ENCODE measurements around the gene EXPH5.

- TF ChIP-seq, protein P1, sequence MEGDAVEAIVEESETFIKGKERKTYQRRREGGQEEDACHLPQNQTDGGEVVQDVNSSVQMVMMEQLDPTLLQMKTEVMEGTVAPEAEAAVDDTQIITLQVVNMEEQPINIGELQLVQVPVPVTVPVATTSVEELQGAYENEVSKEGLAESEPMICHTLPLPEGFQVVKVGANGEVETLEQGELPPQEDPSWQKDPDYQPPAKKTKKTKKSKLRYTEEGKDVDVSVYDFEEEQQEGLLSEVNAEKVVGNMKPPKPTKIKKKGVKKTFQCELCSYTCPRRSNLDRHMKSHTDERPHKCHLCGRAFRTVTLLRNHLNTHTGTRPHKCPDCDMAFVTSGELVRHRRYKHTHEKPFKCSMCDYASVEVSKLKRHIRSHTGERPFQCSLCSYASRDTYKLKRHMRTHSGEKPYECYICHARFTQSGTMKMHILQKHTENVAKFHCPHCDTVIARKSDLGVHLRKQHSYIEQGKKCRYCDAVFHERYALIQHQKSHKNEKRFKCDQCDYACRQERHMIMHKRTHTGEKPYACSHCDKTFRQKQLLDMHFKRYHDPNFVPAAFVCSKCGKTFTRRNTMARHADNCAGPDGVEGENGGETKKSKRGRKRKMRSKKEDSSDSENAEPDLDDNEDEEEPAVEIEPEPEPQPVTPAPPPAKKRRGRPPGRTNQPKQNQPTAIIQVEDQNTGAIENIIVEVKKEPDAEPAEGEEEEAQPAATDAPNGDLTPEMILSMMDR (IDR thresholded peaks at IDR 0.05): no peak
- TF ChIP-seq POLR2A (IDR thresholded peaks at IDR 0.05): no peak
Measured at GRCh38 chr11:108501396-108501795, 92.2 kb downstream of the EXPH5 start.
